Neural cell (in vitro differentiated cells): Measurements from ENCODE around the gene ECE1. TPM values are rescaled to one million over a fixed set of nuclear protein-coding genes. Genes with fewer than 3 reads are reported as not detected.

ENCODE experiments used
- H2AFZ ChIP-seq: fragments of 200-600, 300-800 bp; sonication (generic), shearing (Covaris generic); 2 replicates; pipeline ENCODE4 v1.6.0; 2014; ENCODE audit warnings: low read depth, mild to moderate bottlenecking, antibody characterized with exemption, low read length, moderate library complexity
- H3F3A ChIP-seq: fragments of 200-600 bp; shearing (Covaris generic); 2 replicates; pipeline ENCODE4 v1.6.1; 2016; ENCODE audit warnings: mild to moderate bottlenecking, moderate library complexity, mixed read lengths, antibody characterized with exemption, low read length; ENCODE audit not compliant: insufficient read depth, poor library complexity, severe bottlenecking
- H3K27ac ChIP-seq: fragments of 200-600, 300-800 bp; sonication (generic), shearing (Covaris generic); 2 replicates; pipeline ENCODE4 v1.5.1; 2014; ENCODE audit warnings: mild to moderate bottlenecking, low read length, moderate library complexity
- H3K27me3 ChIP-seq: fragments of 300-800, 200-600 bp; sonication (generic), shearing (Covaris generic); 2 replicates; pipeline ENCODE4 v1.6.0; 2014; ENCODE audit warnings: mild to moderate bottlenecking, low read depth, low read length, moderate library complexity; ENCODE audit not compliant: insufficient read depth
- H3K36me3 ChIP-seq: fragments of 300-800, 200-600 bp; sonication (generic), shearing (Covaris generic); 2 replicates; pipeline ENCODE4 v1.5.1; 2014; ENCODE audit warnings: mild to moderate bottlenecking, antibody characterized with exemption, low read length, moderate library complexity; ENCODE audit not compliant: insufficient read depth
- H3K4me2 ChIP-seq: fragments of 300-800, 200-600 bp; sonication (generic), shearing (Covaris generic); 2 replicates; pipeline ENCODE4 v1.6.0; 2014; ENCODE audit warnings: mild to moderate bottlenecking, low read length
- H3K4me3 ChIP-seq: fragments of 300-800, 200-600 bp; sonication (generic), shearing (Covaris generic); 2 replicates; pipeline ENCODE4 v1.5.1; 2014; ENCODE audit warnings: mild to moderate bottlenecking, low read length, moderate library complexity
- H3K79me2 ChIP-seq: fragments of 200-600 bp; shearing (Covaris generic); replicated peaks from 2 replicates; pipeline ENCODE4 v1.6.0; 2014; ENCODE audit warnings: mild to moderate bottlenecking, low read length, moderate library complexity; ENCODE audit not compliant: insufficient read depth
- H3K9ac ChIP-seq: fragments of 300-800, 200-600 bp; sonication (generic), shearing (Covaris generic); 2 replicates; pipeline ENCODE4 v1.6.1; 2016; ENCODE audit warnings: mild to moderate bottlenecking, low read length, mixed read lengths
- H3K9me2 ChIP-seq: fragments of 200-600 bp; shearing (Covaris generic); 2 replicates; pipeline ENCODE4 v1.6.1; 2016; ENCODE audit warnings: mild to moderate bottlenecking, low read length, mixed read lengths; ENCODE audit not compliant: insufficient read depth
- H3K9me3 ChIP-seq: fragments of 200-600, 300-800 bp; sonication (generic), shearing (Covaris generic); 2 replicates; pipeline ENCODE4 v1.6.1; 2016; ENCODE audit warnings: mild to moderate bottlenecking, mixed run types, low read length, moderate library complexity, mixed read lengths
- H4K20me1 ChIP-seq: fragments of 200-600 bp; shearing (Covaris generic); 2 replicates; pipeline ENCODE4 v1.6.1; 2016; ENCODE audit warnings: mild to moderate bottlenecking, mixed run types; ENCODE audit not compliant: insufficient read depth
- CTCF ChIP-seq: fragments of 450-650 bp; IDR thresholded peaks from 2 replicates; pipeline ENCODE4 v1.5.1; 2014; ENCODE audit warnings: antibody characterized with exemption, mild to moderate bottlenecking, moderate library complexity; ENCODE audit not compliant: poor library complexity, severe bottlenecking
- EP300 ChIP-seq: fragments of 450-650 bp; conservative IDR thresholded peaks from 2 replicates; pipeline ENCODE4 v1.6.1; 2014; ENCODE audit warnings: antibody characterized with exemption, mild to moderate bottlenecking, moderate library complexity; ENCODE audit not compliant: poor library complexity, severe bottlenecking
- EZH2 ChIP-seq: fragments of 200-600, 300-800 bp; shearing (Covaris generic), sonication (generic); IDR thresholded peaks from 2 replicates; pipeline ENCODE4 v1.6.1; 2014; ENCODE audit warnings: antibody characterized with exemption, low read length, borderline replicate concordance, mild to moderate bottlenecking; ENCODE audit not compliant: insufficient read depth, poor library complexity, severe bottlenecking
- MXI1 ChIP-seq: fragments of 450-650 bp; conservative IDR thresholded peaks from 2 replicates; pipeline ENCODE4 v1.6.1; 2014; ENCODE audit warnings: antibody characterized with exemption, mild to moderate bottlenecking; ENCODE audit not compliant: poor library complexity, severe bottlenecking
- POLR2AphosphoS5 ChIP-seq: IDR thresholded peaks from 2 replicates; pipeline ENCODE4 v1.6.1; 2012
- RAD21 ChIP-seq: fragments of 450-650 bp; conservative IDR thresholded peaks from 2 replicates; pipeline ENCODE4 v1.6.1; 2014; ENCODE audit warnings: antibody characterized with exemption, mild to moderate bottlenecking, moderate library complexity
- SMC3 ChIP-seq: fragments of 450-650 bp; conservative IDR thresholded peaks from 2 replicates; pipeline ENCODE4 v1.6.1; 2014; ENCODE audit warnings: antibody characterized with exemption, mild to moderate bottlenecking, moderate library complexity; ENCODE audit not compliant: poor library complexity
- TAF1 ChIP-seq: IDR thresholded peaks from 2 replicates; pipeline ENCODE4 v1.6.1; 2012; ENCODE audit warnings: low read depth
- polyA plus RNA-seq: library from polyadenylated mRNA; depleted of rRNA; stranded (reverse); fragments of >200 nt; gene quantifications from 2 replicates; pipeline ENCODE4 v1.2.3, GENCODE V29; 2014
- TF ChIP-seq, protein P1 (sequence below): IDR thresholded peaks from 2 replicates; pipeline ENCODE4 v1.6.1; 2012; ENCODE audit warnings: borderline replicate concordance

ECE1 gene
- polyA plus RNA-seq, 1 donor from 2014 or later = 7.8 TPM

- Histone ChIP-seq H3K9me3 (no peaks in the 10 kb centered on the region), H3K27ac (no peak overlapping the region), H3K27me3 (no peaks in the 10 kb centered on the region), H3K36me3 (no peaks in the 10 kb centered on the region), H3K9me2 (no peaks in the 10 kb centered on the region), H3K4me2 (no peak overlapping the region), H4K20me1 (no peaks in the 10 kb centered on the region), H3K9ac (no peak overlapping the region), H2AFZ (no peak overlapping the region), H3K4me3 (no peak overlapping the region), H3K79me2 (no peaks in the 10 kb centered on the region), H3F3A (no peaks in the 10 kb centered on the region)
- TF ChIP-seq MXI1 = no peak
- TF ChIP-seq SMC3 = no peak
- no peak for TF ChIP-seq RAD21
- TF ChIP-seq EP300 = no peak
- TF ChIP-seq EZH2 = no peak
- TF ChIP-seq, protein P1, sequence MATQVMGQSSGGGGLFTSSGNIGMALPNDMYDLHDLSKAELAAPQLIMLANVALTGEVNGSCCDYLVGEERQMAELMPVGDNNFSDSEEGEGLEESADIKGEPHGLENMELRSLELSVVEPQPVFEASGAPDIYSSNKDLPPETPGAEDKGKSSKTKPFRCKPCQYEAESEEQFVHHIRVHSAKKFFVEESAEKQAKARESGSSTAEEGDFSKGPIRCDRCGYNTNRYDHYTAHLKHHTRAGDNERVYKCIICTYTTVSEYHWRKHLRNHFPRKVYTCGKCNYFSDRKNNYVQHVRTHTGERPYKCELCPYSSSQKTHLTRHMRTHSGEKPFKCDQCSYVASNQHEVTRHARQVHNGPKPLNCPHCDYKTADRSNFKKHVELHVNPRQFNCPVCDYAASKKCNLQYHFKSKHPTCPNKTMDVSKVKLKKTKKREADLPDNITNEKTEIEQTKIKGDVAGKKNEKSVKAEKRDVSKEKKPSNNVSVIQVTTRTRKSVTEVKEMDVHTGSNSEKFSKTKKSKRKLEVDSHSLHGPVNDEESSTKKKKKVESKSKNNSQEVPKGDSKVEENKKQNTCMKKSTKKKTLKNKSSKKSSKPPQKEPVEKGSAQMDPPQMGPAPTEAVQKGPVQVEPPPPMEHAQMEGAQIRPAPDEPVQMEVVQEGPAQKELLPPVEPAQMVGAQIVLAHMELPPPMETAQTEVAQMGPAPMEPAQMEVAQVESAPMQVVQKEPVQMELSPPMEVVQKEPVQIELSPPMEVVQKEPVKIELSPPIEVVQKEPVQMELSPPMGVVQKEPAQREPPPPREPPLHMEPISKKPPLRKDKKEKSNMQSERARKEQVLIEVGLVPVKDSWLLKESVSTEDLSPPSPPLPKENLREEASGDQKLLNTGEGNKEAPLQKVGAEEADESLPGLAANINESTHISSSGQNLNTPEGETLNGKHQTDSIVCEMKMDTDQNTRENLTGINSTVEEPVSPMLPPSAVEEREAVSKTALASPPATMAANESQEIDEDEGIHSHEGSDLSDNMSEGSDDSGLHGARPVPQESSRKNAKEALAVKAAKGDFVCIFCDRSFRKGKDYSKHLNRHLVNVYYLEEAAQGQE = no peak
- no peak for TF ChIP-seq CTCF
- TF ChIP-seq TAF1 = no peak
- TF ChIP-seq POLR2AphosphoS5 = no peak
Observed at GRCh38 chr1:21298981-21299391, 8.7 kb upstream of the ECE1 start.

GRCh38 chr1:21297975-21298374 lies 7.7 kb upstream of the ECE1 start:
- Histone ChIP-seq H3K4me3 (no peak overlapping the region), H3K79me2 (no peaks in the 10 kb centered on the region), H3K27me3 (no peaks in the 10 kb centered on the region), H2AFZ (no peak overlapping the region), H3K27ac (no peak overlapping the region), H3K36me3 (no peaks in the 10 kb centered on the region), H3K9me2 (no peaks in the 10 kb centered on the region), H3K9me3 (no peaks in the 10 kb centered on the region), H3K9ac (no peak overlapping the region), H3K4me2 (no peak overlapping the region), H3F3A (no peaks in the 10 kb centered on the region), H4K20me1 (no peaks in the 10 kb centered on the region)
- TF ChIP-seq, protein P1 = no peak
- TF ChIP-seq EZH2 (no peak), CTCF (no peak), TAF1 (no peak), SMC3 (no peak), EP300 (no peak), MXI1 (no peak), POLR2AphosphoS5 (no peak)
